ENCODE results near the gene FIBP. TPM values are rescaled to one million over a fixed set of nuclear protein-coding genes. Genes with fewer than 3 reads are reported as not detected.
A peak's percentile ranks its signal among the peaks of the same experiment; 100 is the strongest.

FIBP gene
- total RNA-seq, 2 donors from 2014 or later, result 50.9 to 82.8 TPM

DNA sequence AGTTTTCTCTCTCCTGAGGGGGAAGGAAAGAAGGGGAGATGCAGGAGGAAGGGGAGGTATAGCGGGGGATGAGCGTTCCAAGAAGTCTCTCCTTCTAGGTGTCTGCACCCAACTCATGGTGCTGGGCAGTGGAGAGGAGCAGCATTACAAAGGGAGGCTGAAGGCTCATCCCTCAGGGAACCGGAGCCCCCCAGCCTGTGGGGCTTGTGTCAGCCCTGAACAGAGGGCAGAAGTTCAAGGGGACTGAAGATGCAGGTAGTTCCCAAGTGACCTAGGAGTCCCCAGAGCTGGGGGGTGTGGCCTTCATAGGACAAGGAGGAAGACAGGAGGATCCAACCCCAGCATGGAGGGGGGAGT is 28.8 kb upstream of the FIBP start:
- Histone ChIP-seq H3K36me3 (peaks cover under 1% of the 10 kb centered on the region), H3K4me3 (peak overlapping the region in 1 of 2 donors; percentile 98), H3K4me1 (peaks cover 0 to 56% of the 10 kb centered on the region in 2 donors), H3K9me3 (no peaks in the 10 kb centered on the region), H3K27me3 (no peaks in the 10 kb centered on the region), H3K27ac (peak overlapping the region; percentile 93 to 97)
- TF ChIP-seq, protein P1, sequence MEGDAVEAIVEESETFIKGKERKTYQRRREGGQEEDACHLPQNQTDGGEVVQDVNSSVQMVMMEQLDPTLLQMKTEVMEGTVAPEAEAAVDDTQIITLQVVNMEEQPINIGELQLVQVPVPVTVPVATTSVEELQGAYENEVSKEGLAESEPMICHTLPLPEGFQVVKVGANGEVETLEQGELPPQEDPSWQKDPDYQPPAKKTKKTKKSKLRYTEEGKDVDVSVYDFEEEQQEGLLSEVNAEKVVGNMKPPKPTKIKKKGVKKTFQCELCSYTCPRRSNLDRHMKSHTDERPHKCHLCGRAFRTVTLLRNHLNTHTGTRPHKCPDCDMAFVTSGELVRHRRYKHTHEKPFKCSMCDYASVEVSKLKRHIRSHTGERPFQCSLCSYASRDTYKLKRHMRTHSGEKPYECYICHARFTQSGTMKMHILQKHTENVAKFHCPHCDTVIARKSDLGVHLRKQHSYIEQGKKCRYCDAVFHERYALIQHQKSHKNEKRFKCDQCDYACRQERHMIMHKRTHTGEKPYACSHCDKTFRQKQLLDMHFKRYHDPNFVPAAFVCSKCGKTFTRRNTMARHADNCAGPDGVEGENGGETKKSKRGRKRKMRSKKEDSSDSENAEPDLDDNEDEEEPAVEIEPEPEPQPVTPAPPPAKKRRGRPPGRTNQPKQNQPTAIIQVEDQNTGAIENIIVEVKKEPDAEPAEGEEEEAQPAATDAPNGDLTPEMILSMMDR (IDR thresholded peaks at IDR 0.05), result no peak
- no peak for DNase-seq (ENCODE audit: low spot score)

GRCh38 chr11:65916391-65916790 is 28.1 kb upstream of the FIBP start:
- Histone ChIP-seq H3K27me3 (no peaks in the 10 kb centered on the region), H3K9me3 (no peaks in the 10 kb centered on the region), H3K36me3 (no peaks in the 10 kb centered on the region), H3K4me1 (peaks cover 0 to 63% of the 10 kb centered on the region in 2 donors), H3K27ac (peak overlapping the region; percentile 93 to 97), H3K4me3 (no peak overlapping the region)
- TF ChIP-seq, protein P1 (IDR thresholded peaks at IDR 0.05), result no peak
- no peak for DNase-seq (ENCODE audit: low spot score)

- H3K4me3 ChIP-seq, result peak overlapping the region in 1 of 2 donors; percentile 19
These were observed 27.6 kb upstream of the FIBP start for GRCh38 chr11:65915821-65916251.

GRCh38 chr11:65915101-65915820 is 27.0 kb upstream of the FIBP start:
- peak overlapping the region in 1 of 2 donors; percentile 19 for H3K4me3 ChIP-seq
- H3K4me1 ChIP-seq, result peaks cover 0 to 56% of the 10 kb centered on the region in 2 donors
- peak overlapping the region; percentile 93 to 97 for H3K27ac ChIP-seq
- H3K27me3 ChIP-seq, result no peaks in the 10 kb centered on the region
- TF ChIP-seq, protein P1 (IDR thresholded peaks at IDR 0.05), result no peak
- no peak for DNase-seq (ENCODE audit: low spot score)
- no peaks in the 10 kb centered on the region for H3K9me3 ChIP-seq
- no peaks in the 10 kb centered on the region for H3K36me3 ChIP-seq

More at GRCh38 chr11:65915821-65916251, 27.6 kb upstream of the FIBP start:
- Histone ChIP-seq H3K4me1 (peaks cover 0 to 62% of the 10 kb centered on the region in 2 donors), H3K27me3 (no peaks in the 10 kb centered on the region), H3K36me3 (no peaks in the 10 kb centered on the region), H3K9me3 (no peaks in the 10 kb centered on the region), H3K27ac (peak overlapping the region; percentile 93 to 97)
- TF ChIP-seq, protein P1 (IDR thresholded peaks at IDR 0.05), result no peak
- DNase-seq (ENCODE audit: low spot score), result peak; percentile 96

GRCh38 chr11:65912845-65913244 is 24.6 kb upstream of the FIBP start:
- TF ChIP-seq, protein P1 (IDR thresholded peaks at IDR 0.05), result no peak
- Histone ChIP-seq H3K9me3 (no peaks in the 10 kb centered on the region), H3K4me3 (no peak overlapping the region), H3K36me3 (no peaks in the 10 kb centered on the region), H3K27ac (no peak overlapping the region), H3K27me3 (no peaks in the 10 kb centered on the region), H3K4me1 (peaks cover 0 to 45% of the 10 kb centered on the region in 2 donors)
- DNase-seq (ENCODE audit: low spot score), result no peak

Measured in right atrium auricular region (tissue), 2 donors.